HG03139 (cell line): ENCODE results near the gene OTOGL.

Experiments used
- ATAC-seq: cut with Tn5 transposase; IDR thresholded peaks from one replicate; pipeline ENCODE4 v1.9.1; 2021; ENCODE audit not compliant: unreplicated experiment

OTOGL gene

GRCh38 chr12:80353254-80353653 lies 253.9 kb downstream of the OTOGL start:
- ATAC-seq = no peak

GRCh38 chr12:80356097-80356496 lies 256.8 kb downstream of the OTOGL start:
- no peak for ATAC-seq

DNA sequence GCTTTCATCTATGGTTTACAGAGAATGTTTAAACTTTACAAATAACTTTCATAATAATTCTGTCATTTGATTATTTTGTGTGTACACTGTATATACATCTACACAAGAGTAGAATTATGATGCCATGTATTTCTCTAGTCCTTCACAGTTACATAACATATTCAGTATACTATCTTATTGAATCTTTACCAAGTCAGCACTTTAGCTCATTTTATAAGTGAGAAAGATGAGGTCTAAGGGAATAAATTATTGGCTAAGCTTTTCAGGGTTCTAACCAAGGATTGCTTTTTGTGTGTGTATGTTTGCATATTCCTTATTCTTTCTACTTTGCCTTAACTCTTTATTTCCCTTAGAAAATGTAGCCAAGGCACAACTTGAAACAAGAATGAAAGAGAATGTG lies 260.4 kb downstream of the OTOGL start:
- ATAC-seq = no peak

- no peak for ATAC-seq
Measured at GRCh38 chr12:80364056-80364455, 264.7 kb downstream of the OTOGL start.

GRCh38 chr12:80373666-80374065 lies 274.3 kb downstream of the OTOGL start:
- no peak for ATAC-seq

DNA sequence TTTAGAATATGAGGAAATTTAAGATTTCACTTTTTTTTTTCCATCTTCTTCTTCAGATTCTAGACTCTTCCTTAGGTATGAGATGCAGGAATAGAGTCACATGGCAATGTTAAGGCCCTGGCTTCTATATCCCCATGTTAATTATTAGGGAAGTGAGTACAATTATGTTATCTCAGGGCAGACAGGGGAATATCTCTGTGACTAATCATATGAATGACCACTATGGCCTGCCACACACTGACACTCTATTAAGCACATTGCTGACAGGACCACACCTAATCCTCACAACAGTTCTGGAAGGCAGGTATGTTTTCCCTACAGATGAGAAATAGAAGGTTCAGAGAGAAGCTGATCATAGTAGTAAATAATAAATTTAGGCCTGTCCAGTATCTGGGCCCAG lies 275.3 kb downstream of the OTOGL start:
- ATAC-seq = no peak

GRCh38 chr12:80377140-80377794 lies 277.9 kb downstream of the OTOGL start:
- no peak for ATAC-seq

DNA sequence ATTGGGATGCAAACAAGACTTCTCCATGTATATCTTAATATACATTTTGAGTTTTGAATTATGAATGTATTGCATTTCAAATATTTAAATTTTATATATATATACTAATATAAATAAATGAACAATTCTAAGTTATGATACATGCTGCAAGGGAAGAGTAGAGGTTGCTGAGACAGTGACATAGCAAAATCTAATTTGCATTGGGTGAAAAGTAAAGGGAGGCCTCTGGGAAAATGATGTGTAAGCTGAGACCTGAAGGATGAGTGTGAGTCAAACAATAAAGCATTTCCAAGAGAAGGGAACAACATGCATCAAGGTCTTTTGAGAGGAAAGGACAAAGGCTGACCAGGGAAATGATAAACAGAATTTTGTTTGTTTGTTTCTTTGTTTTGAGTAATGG lies 281.8 kb downstream of the OTOGL start:
- ATAC-seq = no peak

GRCh38 chr12:80382254-80382653 lies 282.9 kb downstream of the OTOGL start:
- no peak for ATAC-seq

GRCh38 chr12:80400571-80400991 lies 301.2 kb downstream of the OTOGL start:
- ATAC-seq = no peak

DNA sequence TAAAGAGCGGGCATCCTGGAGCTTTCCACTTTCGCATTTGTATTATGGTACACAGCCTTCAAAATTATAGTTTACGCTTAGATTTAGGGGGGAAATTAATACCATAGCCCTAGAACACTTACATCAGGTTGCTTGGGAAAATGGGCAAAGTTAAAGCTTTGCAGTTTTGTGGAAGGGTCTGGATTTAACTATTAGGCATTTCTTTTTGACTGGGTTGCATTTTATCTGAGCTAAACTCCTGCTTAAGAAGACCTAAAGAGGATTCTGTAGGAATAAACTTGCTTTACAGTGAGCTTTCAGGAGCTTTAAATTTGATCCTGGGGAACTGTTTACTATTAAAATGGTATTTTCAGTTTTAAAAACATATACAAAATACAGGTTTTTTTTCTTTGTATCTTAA lies 301.9 kb downstream of the OTOGL start:
- no peak for ATAC-seq

GRCh38 chr12:80404629-80405028 lies 305.3 kb downstream of the OTOGL start:
- no peak for ATAC-seq

DNA sequence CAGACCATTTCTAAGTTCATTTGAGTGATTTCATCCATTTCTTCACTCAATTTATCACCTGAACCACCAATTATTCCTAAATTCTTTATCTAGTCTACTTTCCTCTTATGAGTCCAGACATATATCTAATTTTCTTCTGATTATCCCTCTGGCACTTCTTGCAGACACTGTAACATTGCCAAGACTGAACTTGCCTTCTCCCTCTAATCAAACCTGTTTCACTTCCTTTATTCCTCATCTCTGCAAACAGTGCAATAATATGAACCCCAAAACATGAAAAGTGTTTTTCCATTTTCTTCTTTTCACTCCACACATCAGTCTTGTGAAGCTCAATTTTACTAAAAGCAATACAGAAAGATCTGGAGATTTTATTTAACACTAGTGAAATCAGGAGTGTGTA lies 306.9 kb downstream of the OTOGL start:
- no peak for ATAC-seq

- ATAC-seq = no peak
Measured at GRCh38 chr12:80411787-80412186, 312.4 kb downstream of the OTOGL start.

DNA sequence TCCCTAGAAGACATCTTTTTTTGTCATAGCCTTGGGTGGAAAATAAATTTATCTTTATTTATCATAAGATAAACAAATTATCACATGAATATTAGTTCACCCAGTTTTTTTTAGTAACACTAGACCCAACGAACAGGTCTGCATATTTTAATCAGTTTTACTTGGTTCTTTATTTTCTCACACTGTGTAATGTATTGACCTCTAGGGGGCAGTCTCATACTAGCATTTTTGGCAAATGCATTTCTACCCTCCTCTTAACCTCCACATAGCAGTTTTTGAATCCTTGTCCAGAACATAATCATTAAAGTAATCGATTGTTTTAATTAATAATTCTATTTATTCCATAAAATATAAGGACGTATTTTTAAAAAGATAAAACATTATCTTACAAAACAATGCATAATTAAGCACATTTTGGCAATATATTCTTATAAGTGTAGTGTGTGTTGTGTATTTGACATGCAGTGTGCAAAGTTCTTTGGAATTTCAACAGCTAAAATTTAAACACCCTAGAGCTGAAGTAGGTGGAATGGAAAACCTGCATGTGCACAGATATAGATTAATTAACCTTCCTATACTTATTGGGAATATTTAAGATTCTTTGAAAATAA lies 313.1 kb downstream of the OTOGL start:
- peak; percentile 74 for ATAC-seq

GRCh38 chr12:80413462-80413861 lies 314.1 kb downstream of the OTOGL start:
- no peak for ATAC-seq

DNA sequence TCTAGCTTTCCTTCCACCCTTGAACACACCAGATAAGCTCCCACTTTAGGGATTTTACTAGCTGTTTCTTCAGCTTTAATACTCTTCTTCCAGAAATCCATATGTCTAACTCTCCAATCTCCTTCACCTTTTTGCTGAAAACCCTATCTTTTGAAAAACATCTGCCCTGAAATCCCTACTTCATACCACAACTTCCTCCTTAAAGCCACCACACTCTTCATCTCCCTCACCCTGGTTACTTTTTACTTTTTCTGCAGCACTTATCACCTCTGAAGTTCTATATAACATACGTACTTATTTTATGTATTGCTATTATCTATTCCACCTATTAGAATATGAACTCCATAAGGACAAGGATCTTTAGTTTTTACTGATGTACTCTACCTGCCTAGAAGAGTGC lies 316.1 kb downstream of the OTOGL start:
- no peak for ATAC-seq

- no peak for ATAC-seq
Measured at GRCh38 chr12:80419644-80420043, 320.3 kb downstream of the OTOGL start.

DNA sequence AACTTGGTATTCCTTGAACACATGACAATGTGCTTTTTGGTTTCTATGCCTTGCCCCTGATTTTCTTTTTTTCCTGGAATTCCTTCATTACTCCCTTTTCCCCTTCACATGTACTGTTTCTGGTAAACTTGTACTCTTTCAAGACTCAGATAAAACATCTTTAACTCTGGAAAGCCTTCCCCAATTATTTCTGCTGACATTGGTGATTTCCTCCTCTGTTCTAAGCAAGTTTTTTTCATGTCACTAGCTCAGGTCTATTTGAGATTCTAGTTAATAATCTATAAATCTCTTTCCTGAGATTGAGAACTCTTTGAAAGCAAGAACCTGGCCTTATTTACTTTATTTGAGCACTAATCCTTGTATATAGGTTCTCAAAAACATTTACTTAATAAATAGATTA lies 320.7 kb downstream of the OTOGL start:
- ATAC-seq = no peak

DNA sequence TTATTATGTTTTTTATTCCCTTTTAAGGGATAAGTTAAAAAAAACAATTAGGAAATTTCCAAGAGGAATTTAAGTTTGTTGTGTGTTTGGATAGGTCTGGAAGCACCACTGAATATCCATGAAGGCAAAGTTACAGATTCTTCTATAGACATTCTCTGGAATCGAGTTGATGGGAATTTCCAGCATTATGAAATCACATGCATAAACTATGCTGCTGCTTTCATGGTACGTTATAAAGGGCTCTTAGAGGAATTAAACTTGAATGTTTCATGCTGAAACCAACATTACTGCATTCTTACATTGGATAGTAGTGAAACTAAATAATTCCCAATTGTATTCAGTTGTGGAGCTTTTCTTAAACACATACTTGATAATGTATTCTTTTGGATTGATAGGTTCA lies 323.2 kb downstream of the OTOGL start:
- no peak for ATAC-seq
